Measurements from ENCODE around the gene GALNT15.

The GALNT15 gene

DNA sequence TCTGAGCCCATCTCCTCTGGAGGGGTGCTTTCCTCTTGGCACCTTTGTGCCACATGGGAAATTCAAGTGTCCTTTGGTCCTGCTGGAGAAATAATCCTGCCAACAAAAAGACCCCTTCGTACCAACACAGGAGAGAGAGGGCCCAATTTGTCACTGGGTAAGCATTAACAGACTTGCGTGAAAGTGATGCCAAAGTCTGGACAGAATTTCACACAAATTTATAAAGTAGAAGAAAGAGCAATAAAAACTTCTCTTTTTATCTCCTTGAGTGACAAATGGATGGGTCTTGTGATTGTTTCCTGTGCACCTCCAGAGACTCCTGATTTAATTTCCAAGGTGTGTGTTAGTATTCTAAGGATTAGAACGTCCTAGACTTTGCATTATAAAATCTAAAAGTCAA lies 75.4 kb downstream of the GALNT15 start:
- 0 out of 2 replicates have a peak, but pooled peaks cover 2% of the 10 kb centered on the region for H3K27me3 ChIP-seq (ENCODE audit: low read depth)
- in situ Hi-C loops (cut with MboI; ENCODE audit: low sequenced_read_pairs), result loop anchor here (10.0 kb wide), 1 partner anchor 195 kb away; no protein-coding TSS in a partner anchor
- no peaks in the 10 kb centered on the region for H3K36me3 ChIP-seq (replicated peaks)
- no peaks in the 10 kb centered on the region for H3K4me1 ChIP-seq
- no peak for DNase-seq (ENCODE audit: low spot score in 2 of 2)
- H3K4me3 ChIP-seq, result no peak overlapping the region
- H3K9me3 ChIP-seq, result no peaks in the 10 kb centered on the region

DNA sequence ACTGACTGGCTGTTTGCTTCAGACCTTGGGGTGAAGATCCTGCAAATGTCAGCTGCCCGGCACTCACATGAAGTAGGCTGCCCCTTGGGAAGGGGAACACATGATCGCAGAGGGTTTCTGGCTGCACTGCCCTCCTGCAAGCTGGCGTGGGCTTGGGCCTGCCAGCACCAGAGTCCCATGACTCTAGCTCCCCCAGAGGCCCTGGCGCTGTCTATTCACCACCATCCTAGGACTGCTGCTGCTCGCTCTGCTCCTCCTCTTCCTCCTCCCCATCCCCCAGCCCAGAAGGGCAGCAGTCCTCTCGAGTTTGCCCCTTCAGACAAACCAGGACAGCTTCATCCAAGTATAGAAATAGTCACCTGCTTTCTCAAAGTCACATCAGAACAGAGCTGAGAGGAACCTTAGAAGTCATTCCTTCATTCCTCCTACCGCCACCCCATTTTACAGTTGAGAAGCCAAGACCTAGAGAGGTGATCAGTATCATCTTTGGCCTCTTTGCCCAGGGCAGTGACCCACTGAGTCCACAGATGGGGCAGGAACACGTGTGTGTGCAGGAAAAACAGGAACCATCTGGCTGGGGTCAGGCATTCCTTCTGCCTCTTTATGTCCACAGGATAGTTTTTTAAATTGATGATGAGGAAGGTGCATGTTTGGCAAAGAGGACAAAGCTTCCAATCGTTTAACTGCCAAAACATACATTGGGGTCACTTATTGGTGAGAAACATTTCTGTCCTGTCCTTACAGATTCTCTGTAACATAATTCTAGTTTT lies 77.0 kb downstream of the GALNT15 start:
- in situ Hi-C loops (cut with MboI; ENCODE audit: low sequenced_read_pairs), result no loop called here
- H3K4me3 ChIP-seq, result no peak overlapping the region
- H3K27me3 ChIP-seq (ENCODE audit: low read depth), result 0 out of 2 replicates have a peak, but pooled peaks cover 2% of the 10 kb centered on the region
- no peaks in the 10 kb centered on the region for H3K9me3 ChIP-seq
- DNase-seq (ENCODE audit: low spot score in 2 of 2), result no peak
- no peaks in the 10 kb centered on the region for H3K36me3 ChIP-seq (replicated peaks)
- H3K4me1 ChIP-seq, result no peaks in the 10 kb centered on the region

DNA sequence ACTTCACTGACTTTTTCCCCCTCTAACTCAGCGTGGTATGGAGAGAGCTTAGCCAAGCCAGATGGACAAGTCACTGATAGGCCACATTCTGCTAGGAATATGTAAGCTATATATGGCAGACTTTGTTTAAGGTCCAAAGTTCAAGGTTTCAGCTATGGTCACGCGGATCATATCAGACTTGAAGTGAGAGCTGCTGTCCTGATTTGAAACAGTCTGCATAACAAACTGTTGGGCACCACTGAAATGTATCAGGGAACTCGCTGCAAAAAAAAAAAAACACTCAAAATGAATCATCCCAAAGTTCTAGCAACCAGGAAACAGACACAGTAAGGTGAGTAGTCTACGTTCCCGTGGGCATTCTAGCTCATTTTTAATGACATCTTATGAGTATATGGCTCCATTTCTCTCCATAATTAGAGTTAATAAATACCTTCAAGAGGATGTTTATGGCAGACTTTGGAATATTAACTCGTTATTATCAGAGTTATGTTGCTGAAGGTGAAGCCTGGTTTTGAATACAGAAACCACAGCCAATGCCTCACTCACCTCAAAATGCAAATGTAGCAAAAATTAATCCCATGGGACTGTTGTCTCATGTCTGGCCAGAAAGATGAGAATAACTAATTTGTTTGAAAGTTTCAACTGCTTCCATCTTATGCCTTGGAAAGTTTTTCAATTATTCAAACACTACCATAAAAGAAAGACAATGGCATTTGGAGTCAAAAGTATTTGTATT lies 77.9 kb downstream of the GALNT15 start:
- Histone ChIP-seq H3K4me3 (no peak overlapping the region), H3K9me3 (no peaks in the 10 kb centered on the region), H3K4me1 (no peaks in the 10 kb centered on the region), H3K36me3 (replicated peaks) (no peaks in the 10 kb centered on the region), H3K27me3 (ENCODE audit: low read depth) (0 out of 2 replicates have a peak, but pooled peaks cover 2% of the 10 kb centered on the region)
- DNase-seq (ENCODE audit: low spot score in 2 of 2), result no peak
- in situ Hi-C loops (cut with MboI; ENCODE audit: low sequenced_read_pairs), result no loop called here

DNA sequence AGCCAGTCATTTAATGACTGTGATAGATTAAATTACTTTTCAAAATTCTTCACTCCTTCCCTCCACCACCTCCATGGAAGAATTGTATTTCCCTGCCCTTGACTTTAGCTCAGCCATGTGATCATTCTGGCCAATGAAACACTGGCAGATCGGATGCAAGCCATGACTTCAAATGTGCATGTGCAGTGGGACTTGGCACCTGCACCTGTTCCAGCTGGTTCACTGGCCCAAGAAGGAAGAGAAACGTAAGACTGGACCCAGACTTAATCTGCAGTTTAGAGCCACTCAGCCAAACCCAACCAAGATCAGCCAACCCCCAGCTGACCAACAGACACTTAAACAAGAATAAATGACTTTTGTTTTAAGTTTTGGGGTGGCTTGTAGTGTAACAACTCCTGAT lies 78.5 kb downstream of the GALNT15 start:
- in situ Hi-C loops (cut with MboI; ENCODE audit: low sequenced_read_pairs), result no loop called here
- no peak for DNase-seq (ENCODE audit: low spot score in 2 of 2)
- Histone ChIP-seq H3K4me3 (no peak overlapping the region), H3K4me1 (no peaks in the 10 kb centered on the region), H3K27me3 (ENCODE audit: low read depth) (0 out of 2 replicates have a peak, but pooled peaks cover 2% of the 10 kb centered on the region), H3K36me3 (replicated peaks) (no peaks in the 10 kb centered on the region), H3K9me3 (no peaks in the 10 kb centered on the region)

DNA sequence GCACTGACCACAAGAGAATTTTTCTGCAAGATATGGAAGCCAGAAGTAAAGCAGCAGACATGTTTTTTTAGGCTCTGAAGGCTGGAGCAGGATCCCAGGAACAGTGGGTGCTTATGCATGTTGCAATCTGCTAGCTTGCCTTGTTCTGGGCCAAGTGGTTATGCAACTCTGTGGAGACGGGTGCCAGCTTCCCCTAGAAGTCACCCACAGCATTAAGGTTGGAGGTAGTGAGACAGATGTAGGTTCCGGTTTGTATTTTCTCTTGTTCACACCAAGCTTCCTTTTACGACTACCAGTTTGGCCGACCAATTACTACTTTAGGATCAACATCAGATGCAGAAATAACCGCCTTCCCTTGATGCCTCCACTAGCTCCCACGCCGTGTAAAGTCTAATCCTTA lies 79.1 kb downstream of the GALNT15 start:
- H3K4me3 ChIP-seq, result no peak overlapping the region
- 0 out of 2 replicates have a peak, but pooled peaks cover 2% of the 10 kb centered on the region for H3K27me3 ChIP-seq (ENCODE audit: low read depth)
- H3K9me3 ChIP-seq, result no peaks in the 10 kb centered on the region
- DNase-seq (ENCODE audit: low spot score in 2 of 2), result no peak
- in situ Hi-C loops (cut with MboI; ENCODE audit: low sequenced_read_pairs), result no loop called here
- no peaks in the 10 kb centered on the region for H3K4me1 ChIP-seq
- no peaks in the 10 kb centered on the region for H3K36me3 ChIP-seq (replicated peaks)

DNA sequence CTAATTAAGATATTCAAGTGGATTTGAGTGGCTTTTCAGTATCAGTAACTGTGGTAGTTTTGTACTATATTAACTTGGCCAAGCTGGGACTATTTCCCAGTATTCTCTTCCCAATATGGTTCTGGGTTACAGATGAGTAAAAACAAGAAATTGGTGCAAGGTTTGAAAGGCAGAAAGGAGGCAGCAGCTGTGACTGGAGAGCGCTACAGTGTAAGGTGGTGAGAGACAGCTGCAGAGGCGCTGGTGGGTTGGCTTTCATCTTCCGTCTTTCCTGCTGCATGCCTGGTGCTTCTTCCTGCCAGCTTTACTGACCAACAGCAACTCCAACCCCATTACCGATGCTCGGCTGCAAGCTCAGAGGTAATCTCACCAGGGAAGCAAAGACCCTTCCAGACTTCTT lies 80.4 kb downstream of the GALNT15 start:
- H3K4me1 ChIP-seq, result no peaks in the 10 kb centered on the region
- DNase-seq (ENCODE audit: low spot score in 2 of 2), result no peak
- in situ Hi-C loops (cut with MboI; ENCODE audit: low sequenced_read_pairs), result no loop called here
- H3K27me3 ChIP-seq (ENCODE audit: low read depth), result no peaks in the 10 kb centered on the region
- H3K36me3 ChIP-seq (replicated peaks), result peaks cover 4% of the 10 kb centered on the region
- H3K4me3 ChIP-seq, result no peak overlapping the region
- no peaks in the 10 kb centered on the region for H3K9me3 ChIP-seq

DNA sequence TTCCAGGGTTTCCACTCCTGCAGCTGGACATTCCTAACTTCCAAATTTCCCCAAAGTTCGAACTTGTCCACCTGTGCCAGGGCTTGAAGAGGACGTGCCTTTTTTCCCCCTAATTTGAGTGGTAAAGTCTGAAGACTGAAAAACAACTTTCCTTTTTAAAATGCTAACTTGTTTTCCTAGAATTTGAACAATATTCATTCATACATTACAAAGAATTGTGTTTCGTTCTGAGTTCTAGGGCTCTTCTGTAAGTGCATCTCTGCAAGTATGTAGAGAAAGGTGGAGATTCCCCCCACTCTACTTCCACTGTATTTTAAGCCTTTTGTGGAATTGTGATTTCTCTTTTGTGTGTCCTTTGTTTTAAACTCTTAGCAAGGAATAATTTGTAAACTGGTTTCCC lies 80.8 kb downstream of the GALNT15 start:
- H3K4me1 ChIP-seq, result no peaks in the 10 kb centered on the region
- DNase-seq (ENCODE audit: low spot score in 2 of 2), result no peak
- in situ Hi-C loops (cut with MboI; ENCODE audit: low sequenced_read_pairs), result no loop called here
- no peaks in the 10 kb centered on the region for H3K27me3 ChIP-seq (ENCODE audit: low read depth)
- H3K36me3 ChIP-seq (replicated peaks), result peaks cover 8% of the 10 kb centered on the region
- H3K4me3 ChIP-seq, result no peak overlapping the region
- H3K9me3 ChIP-seq, result no peaks in the 10 kb centered on the region

DNA sequence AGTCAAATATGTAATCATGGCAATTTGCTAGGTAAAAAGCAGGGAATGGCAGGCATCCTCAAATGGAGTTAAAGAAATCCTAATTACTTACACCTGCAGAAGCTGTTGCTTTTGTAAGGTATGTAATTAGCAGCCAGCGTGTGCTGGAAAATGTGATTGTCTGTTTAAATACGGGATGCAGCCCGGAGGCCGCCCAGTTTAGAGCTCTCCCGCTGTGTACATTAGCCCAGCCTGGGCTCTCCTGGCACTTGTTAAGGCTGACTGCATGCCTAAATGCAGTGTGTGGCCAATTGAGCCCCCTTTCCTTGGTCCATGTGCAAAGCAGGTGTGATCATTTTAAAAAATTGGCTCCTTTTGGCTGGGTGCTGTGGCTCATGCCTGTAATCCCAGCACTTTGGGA lies 81.2 kb downstream of the GALNT15 start:
- in situ Hi-C loops (cut with MboI; ENCODE audit: low sequenced_read_pairs), result no loop called here
- no peaks in the 10 kb centered on the region for H3K27me3 ChIP-seq (ENCODE audit: low read depth)
- H3K4me1 ChIP-seq, result no peaks in the 10 kb centered on the region
- peaks cover 12% of the 10 kb centered on the region for H3K36me3 ChIP-seq (replicated peaks)
- DNase-seq (ENCODE audit: low spot score in 2 of 2), result no peak
- no peak overlapping the region for H3K4me3 ChIP-seq
- H3K9me3 ChIP-seq, result no peaks in the 10 kb centered on the region

DNA sequence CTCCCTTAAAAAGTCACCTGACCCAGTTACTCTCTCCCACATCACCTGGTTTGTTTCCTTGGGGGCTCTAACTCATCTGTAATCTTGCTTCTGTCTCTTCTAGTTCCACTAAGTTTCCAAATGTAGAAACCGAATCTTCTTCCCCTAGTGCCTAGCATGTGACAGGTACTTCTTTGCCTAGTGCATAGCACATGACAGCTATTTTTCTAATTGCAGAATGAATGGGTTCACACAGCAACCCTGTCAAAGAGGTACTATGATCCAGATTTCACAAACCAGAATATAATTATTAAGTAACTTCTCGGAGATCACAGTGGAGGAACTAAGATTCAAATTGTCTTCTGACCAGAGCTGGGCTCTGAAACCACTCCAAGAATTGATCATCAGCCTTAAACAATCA lies 82.8 kb downstream of the GALNT15 start:
- H3K4me1 ChIP-seq, result no peaks in the 10 kb centered on the region
- no peak for DNase-seq (ENCODE audit: low spot score in 2 of 2)
- peaks cover 14% of the 10 kb centered on the region for H3K36me3 ChIP-seq (replicated peaks)
- H3K27me3 ChIP-seq (ENCODE audit: low read depth), result no peaks in the 10 kb centered on the region
- in situ Hi-C loops (cut with MboI; ENCODE audit: low sequenced_read_pairs), result no loop called here
- H3K4me3 ChIP-seq, result no peak overlapping the region
- H3K9me3 ChIP-seq, result no peaks in the 10 kb centered on the region

DNA sequence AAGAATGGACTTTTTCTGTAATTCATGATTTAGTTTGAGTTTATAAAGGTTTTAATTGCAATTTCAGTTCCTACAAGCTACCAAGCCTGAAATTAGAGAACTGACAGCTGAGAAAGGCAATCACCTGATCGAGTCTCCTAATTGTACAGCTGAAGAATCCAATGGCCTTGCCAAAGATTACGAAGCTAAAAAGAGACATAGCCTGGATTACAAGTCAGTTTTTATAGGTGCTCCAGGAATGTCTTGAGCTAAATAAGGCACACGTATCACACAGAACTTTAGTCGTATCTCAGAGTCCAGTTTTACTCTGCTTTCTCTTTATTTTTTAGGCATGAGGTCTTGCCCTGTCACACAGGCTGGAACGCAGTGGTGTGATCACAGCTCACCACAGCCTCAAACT lies 83.7 kb downstream of the GALNT15 start:
- H3K36me3 ChIP-seq (replicated peaks), result peaks cover 14% of the 10 kb centered on the region
- no peak for DNase-seq (ENCODE audit: low spot score in 2 of 2)
- H3K9me3 ChIP-seq, result no peaks in the 10 kb centered on the region
- no peaks in the 10 kb centered on the region for H3K4me1 ChIP-seq
- no peak overlapping the region for H3K4me3 ChIP-seq
- in situ Hi-C loops (cut with MboI; ENCODE audit: low sequenced_read_pairs), result no loop called here
- H3K27me3 ChIP-seq (ENCODE audit: low read depth), result no peaks in the 10 kb centered on the region

DNA sequence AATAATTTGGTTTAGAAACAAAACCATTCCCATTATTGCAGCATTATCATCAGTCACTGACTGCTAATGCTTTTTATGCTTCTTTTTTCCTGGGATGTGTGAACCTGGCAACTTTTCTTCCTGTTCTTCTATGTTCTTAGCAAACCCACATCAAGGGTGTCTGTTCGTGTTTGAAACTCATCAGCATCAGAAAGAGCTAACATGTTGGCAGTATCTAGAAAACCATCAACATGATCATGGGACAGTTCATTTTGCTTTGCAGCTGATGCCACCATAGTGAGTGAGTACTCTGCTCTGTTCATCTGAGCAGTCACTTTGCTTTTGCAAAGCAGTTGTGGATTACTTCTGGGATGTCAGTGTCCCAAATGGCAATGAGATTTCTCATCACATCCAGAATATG lies 84.4 kb downstream of the GALNT15 start:
- DNase-seq (ENCODE audit: low spot score in 2 of 2), result no peak
- Histone ChIP-seq H3K36me3 (replicated peaks) (peaks cover 14% of the 10 kb centered on the region), H3K27me3 (ENCODE audit: low read depth) (no peaks in the 10 kb centered on the region), H3K9me3 (no peaks in the 10 kb centered on the region), H3K4me3 (no peak overlapping the region), H3K4me1 (peaks cover 2% of the 10 kb centered on the region; the same call in 1 of the 2 replicates)
- in situ Hi-C loops (cut with MboI; ENCODE audit: low sequenced_read_pairs), result no loop called here

DNA sequence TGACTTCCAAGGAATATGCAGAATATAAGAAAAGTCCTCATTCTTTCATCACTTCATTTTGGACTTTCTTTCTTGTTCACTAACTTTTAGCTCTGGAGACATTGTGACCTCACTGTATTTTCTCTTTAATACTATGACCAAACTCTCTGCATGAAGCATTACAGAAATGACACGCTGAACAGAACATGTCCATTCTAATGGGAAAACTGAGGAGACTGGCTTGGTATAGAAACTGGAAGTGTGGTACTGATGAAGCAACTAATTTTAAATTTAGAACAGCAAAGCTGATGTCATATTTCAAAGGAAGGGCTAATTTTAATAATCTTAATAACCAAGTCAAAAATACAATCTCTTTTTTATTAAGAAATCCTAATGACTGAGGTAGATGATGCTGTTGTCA lies 85.6 kb downstream of the GALNT15 start:
- Histone ChIP-seq H3K27me3 (ENCODE audit: low read depth) (no peaks in the 10 kb centered on the region), H3K9me3 (no peaks in the 10 kb centered on the region), H3K4me1 (peaks cover 3% of the 10 kb centered on the region; the same call in 1 of the 2 replicates), H3K36me3 (replicated peaks) (peaks cover 14% of the 10 kb centered on the region), H3K4me3 (no peak overlapping the region)
- in situ Hi-C loops (cut with MboI; ENCODE audit: low sequenced_read_pairs), result no loop called here
- no peak for DNase-seq (ENCODE audit: low spot score in 2 of 2)

DNA sequence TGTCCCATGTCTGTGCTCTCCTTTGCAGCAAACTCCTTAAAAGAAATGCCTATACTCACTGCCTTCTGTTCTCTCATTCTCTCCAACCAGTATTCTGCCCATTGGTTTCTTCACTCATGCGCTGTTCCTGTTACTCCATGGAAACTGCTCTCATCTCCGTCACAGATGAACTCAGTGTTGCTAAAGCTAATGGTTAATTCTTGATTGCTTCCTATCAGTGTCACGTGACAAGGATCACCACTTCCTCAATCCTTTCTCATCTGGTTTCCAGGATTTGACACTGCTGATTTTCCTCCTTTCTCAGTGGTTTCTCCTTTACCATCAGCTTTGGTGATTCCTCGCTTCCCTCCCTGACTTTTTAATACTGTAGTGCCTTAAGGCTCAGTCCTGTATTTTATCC lies 87.7 kb downstream of the GALNT15 start:
- Histone ChIP-seq H3K9me3 (no peaks in the 10 kb centered on the region), H3K4me3 (no peak overlapping the region), H3K27me3 (ENCODE audit: low read depth) (no peaks in the 10 kb centered on the region), H3K36me3 (replicated peaks) (peaks cover 14% of the 10 kb centered on the region), H3K4me1 (peaks cover 6% of the 10 kb centered on the region)
- DNase-seq (ENCODE audit: low spot score in 2 of 2), result no peak
- in situ Hi-C loops (cut with MboI; ENCODE audit: low sequenced_read_pairs), result no loop called here

DNA sequence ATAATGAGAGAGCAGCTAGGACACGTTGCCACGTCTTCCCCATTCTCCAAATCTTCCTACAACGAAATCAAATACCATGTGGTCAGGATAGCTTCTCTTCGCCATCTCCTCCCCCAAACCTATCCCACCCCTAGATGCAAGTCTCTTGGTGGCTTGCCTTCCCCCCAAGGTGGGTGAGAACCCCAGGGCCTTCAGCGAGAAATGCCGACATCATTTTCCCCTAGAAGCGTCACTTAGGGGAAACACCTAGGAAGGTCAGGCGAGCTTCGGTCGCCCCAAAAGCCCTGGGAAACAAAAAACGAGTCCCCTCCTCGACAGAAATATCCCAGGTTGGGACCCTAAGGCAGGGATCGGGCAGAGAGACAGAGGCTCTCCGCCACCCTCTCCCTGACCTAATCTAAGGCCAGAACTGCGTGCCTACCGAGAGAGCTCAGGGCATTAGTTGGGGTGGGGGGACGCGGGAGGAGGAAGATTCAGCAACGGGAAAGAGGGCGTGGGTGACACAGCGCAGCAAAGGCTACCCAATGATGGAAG lies 89.8 kb downstream of the GALNT15 start:
- in situ Hi-C loops (cut with MboI; ENCODE audit: low sequenced_read_pairs), result no loop called here
- H3K4me3 ChIP-seq, result peak overlapping the region; percentile 77
- H3K27me3 ChIP-seq (ENCODE audit: low read depth), result no peaks in the 10 kb centered on the region
- H3K36me3 ChIP-seq (replicated peaks), result peaks cover 17% of the 10 kb centered on the region
- DNase-seq (ENCODE audit: low spot score in 2 of 2), result no peak
- no peaks in the 10 kb centered on the region for H3K9me3 ChIP-seq
- peaks cover 12% of the 10 kb centered on the region for H3K4me1 ChIP-seq
